ENCODE measurements around the gene SLC12A8. TPM values are rescaled to one million over a fixed set of nuclear protein-coding genes. Genes with fewer than 3 reads are reported as not detected.

Gene SLC12A8
- total and polyA plus RNA-seq, 10 of the 15 experiments (the other 5 are each of a cell fraction or from before 2014, with no cell fraction given), result 2.5 to 71.6 (median 50.1) TPM

- TF ChIP-seq, protein P1, sequence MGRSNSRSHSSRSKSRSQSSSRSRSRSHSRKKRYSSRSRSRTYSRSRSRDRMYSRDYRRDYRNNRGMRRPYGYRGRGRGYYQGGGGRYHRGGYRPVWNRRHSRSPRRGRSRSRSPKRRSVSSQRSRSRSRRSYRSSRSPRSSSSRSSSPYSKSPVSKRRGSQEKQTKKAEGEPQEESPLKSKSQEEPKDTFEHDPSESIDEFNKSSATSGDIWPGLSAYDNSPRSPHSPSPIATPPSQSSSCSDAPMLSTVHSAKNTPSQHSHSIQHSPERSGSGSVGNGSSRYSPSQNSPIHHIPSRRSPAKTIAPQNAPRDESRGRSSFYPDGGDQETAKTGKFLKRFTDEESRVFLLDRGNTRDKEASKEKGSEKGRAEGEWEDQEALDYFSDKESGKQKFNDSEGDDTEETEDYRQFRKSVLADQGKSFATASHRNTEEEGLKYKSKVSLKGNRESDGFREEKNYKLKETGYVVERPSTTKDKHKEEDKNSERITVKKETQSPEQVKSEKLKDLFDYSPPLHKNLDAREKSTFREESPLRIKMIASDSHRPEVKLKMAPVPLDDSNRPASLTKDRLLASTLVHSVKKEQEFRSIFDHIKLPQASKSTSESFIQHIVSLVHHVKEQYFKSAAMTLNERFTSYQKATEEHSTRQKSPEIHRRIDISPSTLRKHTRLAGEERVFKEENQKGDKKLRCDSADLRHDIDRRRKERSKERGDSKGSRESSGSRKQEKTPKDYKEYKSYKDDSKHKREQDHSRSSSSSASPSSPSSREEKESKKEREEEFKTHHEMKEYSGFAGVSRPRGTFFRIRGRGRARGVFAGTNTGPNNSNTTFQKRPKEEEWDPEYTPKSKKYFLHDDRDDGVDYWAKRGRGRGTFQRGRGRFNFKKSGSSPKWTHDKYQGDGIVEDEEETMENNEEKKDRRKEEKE (IDR thresholded peaks at IDR 0.05), result no peak
- TF ChIP-seq RB1 (IDR thresholded peaks at IDR 0.05; ENCODE audit: borderline replicate concordance), result no peak
- TF ChIP-seq, protein P2, sequence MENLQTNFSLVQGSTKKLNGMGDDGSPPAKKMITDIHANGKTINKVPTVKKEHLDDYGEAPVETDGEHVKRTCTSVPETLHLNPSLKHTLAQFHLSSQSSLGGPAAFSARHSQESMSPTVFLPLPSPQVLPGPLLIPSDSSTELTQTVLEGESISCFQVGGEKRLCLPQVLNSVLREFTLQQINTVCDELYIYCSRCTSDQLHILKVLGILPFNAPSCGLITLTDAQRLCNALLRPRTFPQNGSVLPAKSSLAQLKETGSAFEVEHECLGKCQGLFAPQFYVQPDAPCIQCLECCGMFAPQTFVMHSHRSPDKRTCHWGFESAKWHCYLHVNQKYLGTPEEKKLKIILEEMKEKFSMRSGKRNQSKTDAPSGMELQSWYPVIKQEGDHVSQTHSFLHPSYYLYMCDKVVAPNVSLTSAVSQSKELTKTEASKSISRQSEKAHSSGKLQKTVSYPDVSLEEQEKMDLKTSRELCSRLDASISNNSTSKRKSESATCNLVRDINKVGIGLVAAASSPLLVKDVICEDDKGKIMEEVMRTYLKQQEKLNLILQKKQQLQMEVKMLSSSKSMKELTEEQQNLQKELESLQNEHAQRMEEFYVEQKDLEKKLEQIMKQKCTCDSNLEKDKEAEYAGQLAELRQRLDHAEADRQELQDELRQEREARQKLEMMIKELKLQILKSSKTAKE (IDR thresholded peaks at IDR 0.05; ENCODE audit: low read depth, poor library complexity, severe bottlenecking), result peak; percentile 69
- TF ChIP-seq HDAC6 (IDR thresholded peaks at IDR 0.05; ENCODE audit: unreplicated experiment), result no peak
- TF ChIP-seq CBX3 (IDR thresholded peaks at IDR 0.05; ENCODE audit: borderline replicate concordance, low read depth), result no peak
- TF ChIP-seq HDGF (IDR thresholded peaks at IDR 0.05), result no peak
- TF ChIP-seq NBN (IDR thresholded peaks at IDR 0.05), result peak; percentile 67
- TF ChIP-seq EP300 (IDR thresholded peaks at IDR 0.05; ENCODE audit: borderline replicate concordance in 1 of 2, control insufficient read depth in 1 of 2, low read depth in 2 of 2, low read length in 2 of 2), result peak in 1 of 2 experiments; percentile 83; a peak in 1 of 4 replicates
- TF ChIP-seq, protein P3, sequence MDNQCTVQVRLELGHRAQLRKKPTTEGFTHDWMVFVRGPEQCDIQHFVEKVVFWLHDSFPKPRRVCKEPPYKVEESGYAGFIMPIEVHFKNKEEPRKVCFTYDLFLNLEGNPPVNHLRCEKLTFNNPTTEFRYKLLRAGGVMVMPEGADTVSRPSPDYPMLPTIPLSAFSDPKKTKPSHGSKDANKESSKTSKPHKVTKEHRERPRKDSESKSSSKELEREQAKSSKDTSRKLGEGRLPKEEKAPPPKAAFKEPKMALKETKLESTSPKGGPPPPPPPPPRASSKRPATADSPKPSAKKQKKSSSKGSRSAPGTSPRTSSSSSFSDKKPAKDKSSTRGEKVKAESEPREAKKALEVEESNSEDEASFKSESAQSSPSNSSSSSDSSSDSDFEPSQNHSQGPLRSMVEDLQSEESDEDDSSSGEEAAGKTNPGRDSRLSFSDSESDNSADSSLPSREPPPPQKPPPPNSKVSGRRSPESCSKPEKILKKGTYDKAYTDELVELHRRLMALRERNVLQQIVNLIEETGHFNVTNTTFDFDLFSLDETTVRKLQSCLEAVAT (IDR thresholded peaks at IDR 0.05), result no peak
- TF ChIP-seq, protein P4, sequence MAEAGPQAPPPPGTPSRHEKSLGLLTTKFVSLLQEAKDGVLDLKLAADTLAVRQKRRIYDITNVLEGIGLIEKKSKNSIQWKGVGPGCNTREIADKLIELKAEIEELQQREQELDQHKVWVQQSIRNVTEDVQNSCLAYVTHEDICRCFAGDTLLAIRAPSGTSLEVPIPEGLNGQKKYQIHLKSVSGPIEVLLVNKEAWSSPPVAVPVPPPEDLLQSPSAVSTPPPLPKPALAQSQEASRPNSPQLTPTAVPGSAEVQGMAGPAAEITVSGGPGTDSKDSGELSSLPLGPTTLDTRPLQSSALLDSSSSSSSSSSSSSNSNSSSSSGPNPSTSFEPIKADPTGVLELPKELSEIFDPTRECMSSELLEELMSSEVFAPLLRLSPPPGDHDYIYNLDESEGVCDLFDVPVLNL (IDR thresholded peaks at IDR 0.05; ENCODE audit: low read depth, low read length), result no peak
- TF ChIP-seq BCL11A (IDR thresholded peaks at IDR 0.05; ENCODE audit: low read depth, low read length), result peak; percentile 67; the same call in 1 of the 2 replicates
- TF ChIP-seq RUNX3 (IDR thresholded peaks at IDR 0.05; ENCODE audit: low read length), result peak; percentile 69; the same call in 1 of the 2 replicates
- no peak for TF ChIP-seq SIN3A (IDR thresholded peaks at IDR 0.05; ENCODE audit: low read depth, low read length)
- TF ChIP-seq SPI1 (IDR thresholded peaks at IDR 0.05; ENCODE audit: borderline replicate concordance, insufficient read depth, low read depth, low read length), result peak; percentile 84
- no peak for TF ChIP-seq SREBF2 (IDR thresholded peaks at IDR 0.05; ENCODE audit: low read length)
- no peak for TF ChIP-seq CEBPZ (IDR thresholded peaks at IDR 0.05; ENCODE audit: low read depth, low read length)
- TF ChIP-seq, protein P5, sequence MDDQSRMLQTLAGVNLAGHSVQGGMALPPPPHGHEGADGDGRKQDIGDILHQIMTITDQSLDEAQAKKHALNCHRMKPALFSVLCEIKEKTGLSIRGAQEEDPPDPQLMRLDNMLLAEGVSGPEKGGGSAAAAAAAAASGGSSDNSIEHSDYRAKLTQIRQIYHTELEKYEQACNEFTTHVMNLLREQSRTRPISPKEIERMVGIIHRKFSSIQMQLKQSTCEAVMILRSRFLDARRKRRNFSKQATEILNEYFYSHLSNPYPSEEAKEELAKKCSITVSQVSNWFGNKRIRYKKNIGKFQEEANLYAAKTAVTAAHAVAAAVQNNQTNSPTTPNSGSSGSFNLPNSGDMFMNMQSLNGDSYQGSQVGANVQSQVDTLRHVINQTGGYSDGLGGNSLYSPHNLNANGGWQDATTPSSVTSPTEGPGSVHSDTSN (IDR thresholded peaks at IDR 0.05; ENCODE audit: insufficient replicate concordance, low read depth, low read length), result no peak
- TF ChIP-seq MEF2B (IDR thresholded peaks at IDR 0.05; ENCODE audit: partially characterized antibody, poor library complexity, severe bottlenecking), result no peak
These were observed 76.0 kb downstream of the SLC12A8 start (continued) for GRCh38 chr3:125136515-125136914.
